ENCODE results near the gene SLC13A2.

SLC13A2 gene

DNA sequence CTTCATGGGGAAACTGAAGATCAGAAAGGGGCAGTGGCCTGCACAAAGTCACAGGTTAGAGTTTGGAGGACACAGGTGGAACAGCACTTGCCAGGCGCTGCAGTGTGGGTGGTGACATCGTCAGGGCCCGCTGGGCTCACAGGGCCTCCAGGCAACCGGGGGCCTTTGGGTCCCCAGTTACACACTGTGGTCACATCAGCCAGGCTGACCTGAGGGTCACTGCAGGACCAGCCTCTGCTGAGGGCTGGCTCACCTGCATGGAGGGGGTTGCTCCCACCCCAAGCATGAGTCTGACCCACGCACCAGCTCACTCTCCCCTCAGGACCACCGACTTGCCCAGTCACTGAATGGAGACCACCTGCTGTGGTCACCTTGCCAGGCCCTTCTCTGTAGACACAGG is 49.7 kb downstream of the SLC13A2 start:
- no CpG with 5 or more reads among the region's 6 CpGs for WGBS (ENCODE audit: extremely low coverage, insufficient coverage, low lambda C conversion rate)
- H3K9ac ChIP-seq (ENCODE audit: low read length): no peak overlapping the region
- no peak overlapping the region for H3K23ac ChIP-seq (ENCODE audit: low read length)
- no peaks in the 10 kb centered on the region for H3K4me1 ChIP-seq (ENCODE audit: control insufficient read depth, low read depth, low read length)
- H3K79me2 ChIP-seq (ENCODE audit: control insufficient read depth, insufficient read depth, low read length): no peaks in the 10 kb centered on the region
- H3K79me1 ChIP-seq (ENCODE audit: low read length): no peaks in the 10 kb centered on the region
- H3K18ac ChIP-seq (ENCODE audit: low read length): no peak overlapping the region
- H3K56ac ChIP-seq (ENCODE audit: low read length): no peak overlapping the region
- no peak overlapping the region for H2BK5ac ChIP-seq (ENCODE audit: low read length)
- no peaks in the 10 kb centered on the region for H3K27me3 ChIP-seq (ENCODE audit: insufficient read depth, low read length, poor library complexity)
- no peak overlapping the region for H2AK5ac ChIP-seq (ENCODE audit: low read length)
- no peaks in the 10 kb centered on the region for H3K36me3 ChIP-seq (ENCODE audit: control insufficient read depth, insufficient read depth, low read length)
- no peak overlapping the region for H3K4ac ChIP-seq (ENCODE audit: low read depth, low read length)
- H2BK15ac ChIP-seq (replicated peaks; ENCODE audit: low read depth): no peak overlapping the region
- H4K8ac ChIP-seq (ENCODE audit: low read depth, low read length): no peak overlapping the region
- H4K5ac ChIP-seq (ENCODE audit: low read length): no peak overlapping the region
- H2BK120ac ChIP-seq (ENCODE audit: low read depth, low read length): no peak overlapping the region
- DNase-seq: no peak
- no peak overlapping the region for H3K4me2 ChIP-seq (ENCODE audit: low read length)
- H3K27ac ChIP-seq (ENCODE audit: low read depth, low read length): no peak overlapping the region
- H3K4me3 ChIP-seq (ENCODE audit: low read length): no peak overlapping the region

GRCh38 chr17:28523876-28524275 is 50.4 kb downstream of the SLC13A2 start:
- H3K9ac ChIP-seq (ENCODE audit: low read length): no peak overlapping the region
- H4K8ac ChIP-seq (ENCODE audit: low read depth, low read length): no peak overlapping the region
- no peaks in the 10 kb centered on the region for H3K36me3 ChIP-seq (ENCODE audit: control insufficient read depth, insufficient read depth, low read length)
- H3K79me2 ChIP-seq (ENCODE audit: control insufficient read depth, insufficient read depth, low read length): no peaks in the 10 kb centered on the region
- no peak overlapping the region for H4K5ac ChIP-seq (ENCODE audit: low read length)
- H3K18ac ChIP-seq (ENCODE audit: low read length): no peak overlapping the region
- H3K4me1 ChIP-seq (ENCODE audit: control insufficient read depth, low read depth, low read length): no peaks in the 10 kb centered on the region
- no peak overlapping the region for H3K27ac ChIP-seq (ENCODE audit: low read depth, low read length)
- DNase-seq: no peak
- no peak overlapping the region for H2BK120ac ChIP-seq (ENCODE audit: low read depth, low read length)
- no peak overlapping the region for H3K56ac ChIP-seq (ENCODE audit: low read length)
- no peaks in the 10 kb centered on the region for H3K79me1 ChIP-seq (ENCODE audit: low read length)
- H2BK5ac ChIP-seq (ENCODE audit: low read length): no peak overlapping the region
- H3K4me3 ChIP-seq (ENCODE audit: low read length): no peak overlapping the region
- H2AK5ac ChIP-seq (ENCODE audit: low read length): no peak overlapping the region
- H3K23ac ChIP-seq (ENCODE audit: low read length): no peak overlapping the region
- no peak overlapping the region for H3K4ac ChIP-seq (ENCODE audit: low read depth, low read length)
- no CpG with 5 or more reads among the region's 15 CpGs for WGBS (ENCODE audit: extremely low coverage, insufficient coverage, low lambda C conversion rate)
- no peaks in the 10 kb centered on the region for H3K27me3 ChIP-seq (ENCODE audit: insufficient read depth, low read length, poor library complexity)
- H3K4me2 ChIP-seq (ENCODE audit: low read length): no peak overlapping the region
- no peak overlapping the region for H2BK15ac ChIP-seq (replicated peaks; ENCODE audit: low read depth)

- H2AK5ac ChIP-seq (ENCODE audit: low read length): no peak overlapping the region
- H3K4ac ChIP-seq (ENCODE audit: low read depth, low read length): no peak overlapping the region
- no peaks in the 10 kb centered on the region for H3K79me1 ChIP-seq (ENCODE audit: low read length)
- no peak overlapping the region for H3K18ac ChIP-seq (ENCODE audit: low read length)
- no peak overlapping the region for H3K4me3 ChIP-seq (ENCODE audit: low read length)
- H3K9ac ChIP-seq (ENCODE audit: low read length): no peak overlapping the region
- H4K5ac ChIP-seq (ENCODE audit: low read length): no peak overlapping the region
- H2BK15ac ChIP-seq (replicated peaks; ENCODE audit: low read depth): no peak overlapping the region
- no peak overlapping the region for H2BK5ac ChIP-seq (ENCODE audit: low read length)
- no CpG with 5 or more reads among the region's 25 CpGs for WGBS (ENCODE audit: extremely low coverage, insufficient coverage, low lambda C conversion rate)
- no peaks in the 10 kb centered on the region for H3K36me3 ChIP-seq (ENCODE audit: control insufficient read depth, insufficient read depth, low read length)
- no peak overlapping the region for H3K4me2 ChIP-seq (ENCODE audit: low read length)
- H3K56ac ChIP-seq (ENCODE audit: low read length): no peak overlapping the region
- H2BK120ac ChIP-seq (ENCODE audit: low read depth, low read length): no peak overlapping the region
- DNase-seq: no peak
- H3K27ac ChIP-seq (ENCODE audit: low read depth, low read length): no peak overlapping the region
- no peaks in the 10 kb centered on the region for H3K27me3 ChIP-seq (ENCODE audit: insufficient read depth, low read length, poor library complexity)
- no peak overlapping the region for H4K8ac ChIP-seq (ENCODE audit: low read depth, low read length)
- no peaks in the 10 kb centered on the region for H3K4me1 ChIP-seq (ENCODE audit: control insufficient read depth, low read depth, low read length)
- H3K23ac ChIP-seq (ENCODE audit: low read length): no peak overlapping the region
- no peaks in the 10 kb centered on the region for H3K79me2 ChIP-seq (ENCODE audit: control insufficient read depth, insufficient read depth, low read length)
Measured at GRCh38 chr17:28524476-28525424, 51.3 kb downstream of the SLC13A2 start.

GRCh38 chr17:28526381-28526780 is 52.9 kb downstream of the SLC13A2 start:
- Histone ChIP-seq H2BK5ac (ENCODE audit: low read length) (no peak overlapping the region), H3K79me1 (ENCODE audit: low read length) (no peaks in the 10 kb centered on the region), H3K27me3 (ENCODE audit: insufficient read depth, low read length, poor library complexity) (no peaks in the 10 kb centered on the region), H3K27ac (ENCODE audit: low read depth, low read length) (no peak overlapping the region), H3K4me1 (ENCODE audit: control insufficient read depth, low read depth, low read length) (no peaks in the 10 kb centered on the region), H3K9ac (ENCODE audit: low read length) (no peak overlapping the region), H3K18ac (ENCODE audit: low read length) (no peak overlapping the region), H3K36me3 (ENCODE audit: control insufficient read depth, insufficient read depth, low read length) (no peaks in the 10 kb centered on the region), H3K4me3 (ENCODE audit: low read length) (no peak overlapping the region), H2BK15ac (replicated peaks; ENCODE audit: low read depth) (no peak overlapping the region), H4K8ac (ENCODE audit: low read depth, low read length) (no peak overlapping the region), H3K23ac (ENCODE audit: low read length) (no peak overlapping the region), H3K4ac (ENCODE audit: low read depth, low read length) (no peak overlapping the region), H2AK5ac (ENCODE audit: low read length) (no peak overlapping the region), H3K79me2 (ENCODE audit: control insufficient read depth, insufficient read depth, low read length) (no peaks in the 10 kb centered on the region), H3K4me2 (ENCODE audit: low read length) (no peak overlapping the region), H3K56ac (ENCODE audit: low read length) (no peak overlapping the region), H2BK120ac (ENCODE audit: low read depth, low read length) (no peak overlapping the region), H4K5ac (ENCODE audit: low read length) (no peak overlapping the region)
- no CpG with 5 or more reads among the region's 8 CpGs for WGBS (ENCODE audit: extremely low coverage, insufficient coverage, low lambda C conversion rate)
- no peak for DNase-seq

DNA sequence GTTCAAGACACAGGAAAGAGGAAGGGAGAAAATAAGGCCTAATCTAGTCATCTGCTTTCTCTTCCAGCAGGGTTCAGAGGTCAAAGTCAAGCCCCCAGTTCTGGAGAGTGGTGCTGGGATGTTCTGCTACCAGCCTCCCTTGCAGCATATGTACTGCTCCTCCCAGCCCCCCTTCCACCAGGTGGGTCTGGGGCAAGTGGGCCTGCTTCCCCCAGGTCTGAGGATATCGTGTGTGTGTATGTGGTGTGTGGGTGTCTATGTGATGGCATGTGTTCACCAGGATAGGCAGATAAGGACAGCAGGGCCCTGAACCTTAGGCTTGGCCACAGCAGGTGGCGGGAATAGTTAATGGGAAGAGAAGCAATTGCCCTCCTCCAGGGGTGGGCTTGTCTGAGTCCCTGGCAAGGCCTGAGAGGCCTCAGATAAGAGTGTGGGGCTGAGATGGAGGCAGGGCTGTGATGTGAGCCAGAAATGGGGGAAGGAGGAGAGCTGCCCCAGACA is 53.8 kb downstream of the SLC13A2 start:
- no peak overlapping the region for H2BK15ac ChIP-seq (replicated peaks; ENCODE audit: low read depth)
- no peak for DNase-seq

More for the DNA sequence above, 53.8 kb downstream of the SLC13A2 start:
- Histone ChIP-seq H3K27ac (ENCODE audit: low read depth, low read length) (no peak overlapping the region), H3K79me1 (ENCODE audit: low read length) (no peaks in the 10 kb centered on the region), H3K79me2 (ENCODE audit: control insufficient read depth, insufficient read depth, low read length) (no peaks in the 10 kb centered on the region), H4K5ac (ENCODE audit: low read length) (no peak overlapping the region), H2AK5ac (ENCODE audit: low read length) (no peak overlapping the region), H3K4me1 (ENCODE audit: control insufficient read depth, low read depth, low read length) (no peaks in the 10 kb centered on the region), H3K4me3 (ENCODE audit: low read length) (no peak overlapping the region), H3K56ac (ENCODE audit: low read length) (no peak overlapping the region), H2BK5ac (ENCODE audit: low read length) (no peak overlapping the region), H3K4me2 (ENCODE audit: low read length) (no peak overlapping the region), H3K36me3 (ENCODE audit: control insufficient read depth, insufficient read depth, low read length) (no peaks in the 10 kb centered on the region), H3K4ac (ENCODE audit: low read depth, low read length) (no peak overlapping the region), H3K27me3 (ENCODE audit: insufficient read depth, low read length, poor library complexity) (no peaks in the 10 kb centered on the region), H3K18ac (ENCODE audit: low read length) (no peak overlapping the region), H4K8ac (ENCODE audit: low read depth, low read length) (no peak overlapping the region), H2BK120ac (ENCODE audit: low read depth, low read length) (no peak overlapping the region), H3K9ac (ENCODE audit: low read length) (no peak overlapping the region), H3K23ac (ENCODE audit: low read length) (no peak overlapping the region)
- no CpG with 5 or more reads among the region's 2 CpGs for WGBS (ENCODE audit: extremely low coverage, insufficient coverage, low lambda C conversion rate)

Measured in mesendoderm (in vitro differentiated cells).